ENCODE results near the gene ORC1. TPM values are rescaled to one million over a fixed set of nuclear protein-coding genes. Genes with fewer than 3 reads are reported as not detected.

ORC1 gene
- total RNA-seq, 4 donors from 2014 or later, result 0.26 to 4.6 (median 0.76) TPM; not detected in 1

- Histone ChIP-seq H3K36me3 (no peaks in the 10 kb centered on the region), H3K4me3 (no peak overlapping the region), H3K27ac (no peak overlapping the region), H3K27me3 (no peaks in the 10 kb centered on the region), H3K4me1 (no peaks in the 10 kb centered on the region), H3K9me3 (no peaks in the 10 kb centered on the region)
- TF ChIP-seq, protein P1, sequence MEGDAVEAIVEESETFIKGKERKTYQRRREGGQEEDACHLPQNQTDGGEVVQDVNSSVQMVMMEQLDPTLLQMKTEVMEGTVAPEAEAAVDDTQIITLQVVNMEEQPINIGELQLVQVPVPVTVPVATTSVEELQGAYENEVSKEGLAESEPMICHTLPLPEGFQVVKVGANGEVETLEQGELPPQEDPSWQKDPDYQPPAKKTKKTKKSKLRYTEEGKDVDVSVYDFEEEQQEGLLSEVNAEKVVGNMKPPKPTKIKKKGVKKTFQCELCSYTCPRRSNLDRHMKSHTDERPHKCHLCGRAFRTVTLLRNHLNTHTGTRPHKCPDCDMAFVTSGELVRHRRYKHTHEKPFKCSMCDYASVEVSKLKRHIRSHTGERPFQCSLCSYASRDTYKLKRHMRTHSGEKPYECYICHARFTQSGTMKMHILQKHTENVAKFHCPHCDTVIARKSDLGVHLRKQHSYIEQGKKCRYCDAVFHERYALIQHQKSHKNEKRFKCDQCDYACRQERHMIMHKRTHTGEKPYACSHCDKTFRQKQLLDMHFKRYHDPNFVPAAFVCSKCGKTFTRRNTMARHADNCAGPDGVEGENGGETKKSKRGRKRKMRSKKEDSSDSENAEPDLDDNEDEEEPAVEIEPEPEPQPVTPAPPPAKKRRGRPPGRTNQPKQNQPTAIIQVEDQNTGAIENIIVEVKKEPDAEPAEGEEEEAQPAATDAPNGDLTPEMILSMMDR (IDR thresholded peaks at IDR 0.05), result no peak
- no peak for TF ChIP-seq POLR2A (IDR thresholded peaks at IDR 0.05)
- intact Hi-C loops (cut with DNase I; ENCODE audit: low total_unique reads), result no loop called here
- DNase-seq, result no peak
Observed at GRCh38 chr1:52435211-52435610, 31.0 kb upstream of the ORC1 start.

DNA sequence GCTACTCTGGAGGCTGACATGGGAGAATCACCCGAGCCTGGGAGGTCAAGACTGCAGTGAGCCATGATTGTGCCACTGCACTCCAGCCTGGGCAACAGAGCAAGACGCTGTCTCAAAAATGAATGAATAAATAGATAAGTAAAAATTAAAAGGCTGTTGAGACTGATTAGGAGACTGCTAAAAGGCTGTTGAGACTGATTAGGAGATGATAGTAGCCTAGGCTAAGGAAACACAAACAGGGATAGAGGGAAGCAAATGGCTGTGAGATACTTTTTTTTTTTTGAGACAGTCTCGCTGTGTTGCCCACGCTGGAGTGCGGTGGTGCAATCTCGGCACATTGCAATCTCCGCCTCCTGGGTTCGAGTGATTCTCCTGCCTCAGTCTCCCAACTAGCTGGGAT is 28.6 kb upstream of the ORC1 start:
- no peak for TF ChIP-seq POLR2A (IDR thresholded peaks at IDR 0.05)
- TF ChIP-seq, protein P1 (IDR thresholded peaks at IDR 0.05), result no peak
- no peaks in the 10 kb centered on the region for H3K36me3 ChIP-seq
- DNase-seq, result no peak

DNA sequence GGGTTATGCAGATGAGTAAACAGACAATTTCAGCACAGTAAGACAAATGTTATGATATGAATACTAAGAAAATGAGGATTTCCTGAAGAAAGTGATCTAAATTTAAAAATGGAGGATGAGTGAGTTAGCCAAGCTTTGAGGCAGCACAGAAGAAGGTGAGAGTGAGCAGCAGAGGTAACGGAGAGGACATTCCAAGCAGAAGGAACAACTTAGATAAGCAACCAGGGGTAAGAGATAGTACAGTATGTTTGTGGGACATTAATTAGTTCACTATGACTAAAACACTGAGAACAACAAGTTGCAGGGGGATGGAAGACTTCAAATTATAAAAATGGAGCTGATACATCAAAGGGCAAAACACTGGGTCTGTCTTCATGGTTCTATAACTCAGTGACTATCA is 22.9 kb upstream of the ORC1 start:
- no peaks in the 10 kb centered on the region for H3K27me3 ChIP-seq
- TF ChIP-seq POLR2A (IDR thresholded peaks at IDR 0.05), result no peak
- TF ChIP-seq, protein P1 (IDR thresholded peaks at IDR 0.05), result no peak
- no peak overlapping the region for H3K27ac ChIP-seq
- DNase-seq, result no peak
- intact Hi-C loops (cut with DNase I; ENCODE audit: low total_unique reads), result no loop called here
- H3K9me3 ChIP-seq, result no peaks in the 10 kb centered on the region
- no peaks in the 10 kb centered on the region for H3K36me3 ChIP-seq
- no peaks in the 10 kb centered on the region for H3K4me1 ChIP-seq
- H3K4me3 ChIP-seq, result no peak overlapping the region

More for the DNA sequence above, 28.6 kb upstream of the ORC1 start:
- Histone ChIP-seq H3K4me3 (no peak overlapping the region), H3K9me3 (no peaks in the 10 kb centered on the region), H3K27ac (no peak overlapping the region), H3K4me1 (no peaks in the 10 kb centered on the region), H3K27me3 (no peaks in the 10 kb centered on the region)
- intact Hi-C loops (cut with DNase I; ENCODE audit: low total_unique reads), result no loop called here

GRCh38 chr1:52426371-52426770 is 22.1 kb upstream of the ORC1 start:
- DNase-seq, result no peak
- no peaks in the 10 kb centered on the region for H3K36me3 ChIP-seq
- H3K4me1 ChIP-seq, result no peaks in the 10 kb centered on the region
- no peaks in the 10 kb centered on the region for H3K9me3 ChIP-seq
- intact Hi-C loops (cut with DNase I; ENCODE audit: low total_unique reads), result no loop called here
- no peaks in the 10 kb centered on the region for H3K27me3 ChIP-seq
- H3K27ac ChIP-seq, result no peak overlapping the region
- TF ChIP-seq POLR2A (IDR thresholded peaks at IDR 0.05), result no peak
- TF ChIP-seq, protein P1 (IDR thresholded peaks at IDR 0.05), result no peak
- no peak overlapping the region for H3K4me3 ChIP-seq

- TF ChIP-seq POLR2A (IDR thresholded peaks at IDR 0.05), result no peak
- TF ChIP-seq, protein P1 (IDR thresholded peaks at IDR 0.05), result no peak
- no peaks in the 10 kb centered on the region for H3K27me3 ChIP-seq
- no peaks in the 10 kb centered on the region for H3K36me3 ChIP-seq
- no peak overlapping the region for H3K4me3 ChIP-seq
- no peak overlapping the region for H3K27ac ChIP-seq
- DNase-seq, result no peak
- intact Hi-C loops (cut with DNase I; ENCODE audit: low total_unique reads), result no loop called here
- H3K4me1 ChIP-seq, result no peaks in the 10 kb centered on the region
- no peaks in the 10 kb centered on the region for H3K9me3 ChIP-seq
Observed at GRCh38 chr1:52424813-52425212, 20.6 kb upstream of the ORC1 start.
